Naive B cell (primary cell): ENCODE data around the gene DNAH12. TPM values are rescaled to one million over a fixed set of nuclear protein-coding genes. Genes with fewer than 3 reads are reported as not detected.

Experiments
- ATAC-seq, 2 donors: fragments of 150-1000 bp; cut with Tn5 transposase; 2 replicates each; pipeline ENCODE4 v1.10.0; 2021; ENCODE audit warnings: low read depth in 2 of 2, mild to moderate bottlenecking in 2 of 2, moderate library complexity in 2 of 2
- DNase-seq: peaks from one replicate; pipeline ENCODE4 v3.0.0; 2022
- H3K27ac Mint-ChIP-seq, 6 donors: one replicate each; pipeline ENCODE4 v1.8.0; 2020 to 2022; ENCODE audit warnings: mild to moderate bottlenecking in 6 of 6, mixed read lengths in 6 of 6, moderate library complexity in 5 of 6, inconsistent platforms in 2 of 6
- H3K27me3 Mint-ChIP-seq, 3 donors: one replicate each; pipeline ENCODE4 v1.8.0; 2021 to 2022; ENCODE audit warnings: mixed read lengths in 3 of 3, mild to moderate bottlenecking in 1 of 3
- H3K36me3 Mint-ChIP-seq, 2 donors: one replicate each; pipeline ENCODE4 v1.8.0; 2020 to 2022; ENCODE audit warnings: mixed read lengths in 2 of 2, inconsistent platforms in 1 of 2, mild to moderate bottlenecking in 1 of 2
- H3K4me1 Mint-ChIP-seq, 3 donors: one replicate each; pipeline ENCODE4 v1.8.0; 2020 to 2022; ENCODE audit warnings: mixed read lengths in 3 of 3, inconsistent platforms in 1 of 3, mild to moderate bottlenecking in 1 of 3, moderate library complexity in 1 of 3
- H3K4me3 Mint-ChIP-seq, 8 donors: one replicate each; pipeline ENCODE4 v1.8.0; 2020 to 2022; ENCODE audit warnings: mild to moderate bottlenecking in 8 of 8, mixed read lengths in 8 of 8, moderate library complexity in 8 of 8, inconsistent platforms in 2 of 8
- H3K9me3 Mint-ChIP-seq, 7 donors: one replicate each; pipeline ENCODE4 v1.8.0; 2020 to 2022; ENCODE audit warnings: mixed read lengths in 7 of 7, mild to moderate bottlenecking in 5 of 7, inconsistent platforms in 2 of 7, moderate library complexity in 1 of 7
- polyA plus RNA-seq, 6 donors: library from polyadenylated mRNA; unstranded; fragments of 300-500 nt; fragmentation: Illumina TruSeq; gene quantifications; one replicate each; pipeline ENCODE4 v1.2.3, GENCODE V29; 2021; ENCODE audit warnings: low read depth in 6 of 6

The DNAH12 gene
- polyA plus RNA-seq, 6 donors from 2014 or later: 0.11 to 0.71 TPM; not detected in 4

DNA sequence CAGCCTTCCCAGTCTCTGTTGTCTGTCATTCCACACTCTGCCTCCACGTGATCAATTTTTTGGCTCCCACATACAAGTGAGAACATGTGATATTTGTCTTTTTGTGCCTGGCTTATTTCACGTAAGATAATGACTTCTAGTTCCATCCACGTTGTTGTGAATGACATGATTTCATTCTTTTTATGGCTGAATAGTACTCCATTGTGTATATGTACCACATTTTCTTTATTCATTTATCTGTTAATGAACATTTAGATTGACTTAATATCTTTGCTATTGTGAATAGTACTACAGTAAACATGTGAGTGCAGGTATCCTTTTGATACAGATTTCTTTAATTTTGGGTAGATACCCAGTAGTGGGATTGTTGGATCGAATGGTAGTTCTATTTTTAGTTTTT is 283.0 kb downstream of the DNAH12 start:
- peak overlapping the region in 2 of 6 donors; percentile 0 to 2 for H3K27ac Mint-ChIP-seq
- H3K9me3 Mint-ChIP-seq: peaks cover 0 to 15% (median 5%) of the 10 kb centered on the region in 7 donors
- H3K4me1 Mint-ChIP-seq: peaks cover 0 to 6% (median 4%) of the 10 kb centered on the region in 3 donors
- H3K4me3 Mint-ChIP-seq: no peak overlapping the region
- peaks cover 56 to 67% of the 10 kb centered on the region in 2 donors for H3K36me3 Mint-ChIP-seq
- no peak for DNase-seq
- no peak for ATAC-seq
- no peaks in the 10 kb centered on the region for H3K27me3 Mint-ChIP-seq

DNA sequence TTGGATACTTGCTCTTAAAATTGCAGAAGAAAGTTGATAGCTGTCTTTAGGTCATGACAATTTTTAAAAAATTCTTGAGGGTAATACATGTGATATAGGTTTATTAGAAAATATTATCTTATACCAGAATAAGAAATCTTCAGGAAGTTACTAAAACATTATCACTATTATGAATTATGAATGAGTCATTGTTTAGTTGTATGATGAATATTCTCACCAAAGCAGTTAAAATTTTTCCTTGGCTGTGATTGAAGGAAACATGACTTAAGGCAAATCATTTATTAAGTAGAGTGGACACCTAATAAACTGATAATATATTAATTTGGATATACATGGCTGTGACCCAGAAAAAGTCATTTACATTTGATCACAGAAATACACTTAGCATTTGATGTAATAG is 286.5 kb downstream of the DNAH12 start:
- H3K9me3 Mint-ChIP-seq: peaks cover 0 to 5% (median 2%) of the 10 kb centered on the region in 7 donors
- H3K4me1 Mint-ChIP-seq: peaks cover 0 to 1% (median 0%) of the 10 kb centered on the region in 3 donors
- no peaks in the 10 kb centered on the region for H3K27me3 Mint-ChIP-seq
- H3K4me3 Mint-ChIP-seq: no peak overlapping the region
- DNase-seq (no peak), ATAC-seq (no peak)
- H3K36me3 Mint-ChIP-seq: peaks cover 24 to 43% of the 10 kb centered on the region in 2 donors
- H3K27ac Mint-ChIP-seq: peak overlapping the region in 1 of 6 donors; percentile 48

DNA sequence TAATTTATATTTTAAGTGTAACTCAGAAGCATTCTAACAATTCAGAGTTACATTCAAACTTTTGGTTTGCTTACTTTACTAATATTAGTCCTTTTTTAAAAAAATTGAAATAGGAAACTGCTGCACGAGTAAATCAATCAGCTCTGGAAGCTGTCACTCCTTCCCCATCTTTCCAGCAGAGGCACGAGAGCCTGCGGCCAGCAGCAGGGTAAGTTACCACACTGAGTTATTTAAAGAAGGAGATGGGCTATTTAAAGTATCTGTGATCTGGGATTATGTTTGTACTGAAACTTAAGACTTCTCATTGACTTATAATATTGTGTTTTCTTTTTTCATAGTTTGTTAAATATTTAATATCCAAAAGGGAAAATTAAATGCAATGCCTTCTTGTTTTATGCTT is 287.3 kb downstream of the DNAH12 start:
- no peak for ATAC-seq
- Mint-ChIP-seq H3K4me1 (peaks cover 0 to 1% (median 0%) of the 10 kb centered on the region in 3 donors), H3K36me3 (peaks cover 19 to 35% of the 10 kb centered on the region in 2 donors), H3K27ac (peak overlapping the region in 1 of 6 donors; percentile 17), H3K27me3 (no peaks in the 10 kb centered on the region), H3K4me3 (no peak overlapping the region), H3K9me3 (peaks cover 0 to 4% (median 0%) of the 10 kb centered on the region in 7 donors)
- no peak for DNase-seq

DNA sequence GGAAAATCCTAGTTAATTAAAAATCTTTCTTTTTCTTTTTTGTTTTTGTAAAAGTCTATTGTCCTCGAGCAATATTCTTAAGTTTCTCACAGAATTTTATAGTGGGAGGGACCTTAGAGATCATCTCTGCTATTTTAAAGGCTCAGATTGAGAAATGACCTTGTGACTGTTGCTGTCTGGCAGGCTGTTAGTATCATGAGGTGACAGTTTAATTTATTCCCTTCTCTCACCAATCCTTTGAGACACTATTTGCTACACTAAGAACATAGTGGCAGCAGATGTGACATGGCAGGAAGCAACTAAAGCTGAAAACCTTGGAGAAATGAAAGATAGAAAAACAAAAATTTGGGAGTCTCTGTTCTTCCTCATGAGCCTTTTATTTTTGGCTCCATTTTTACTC is 291.7 kb downstream of the DNAH12 start:
- Mint-ChIP-seq H3K4me1 (peaks cover 0 to 1% (median 0%) of the 10 kb centered on the region in 3 donors), H3K36me3 (peaks cover 17% of the 10 kb centered on the region in 2 donors), H3K4me3 (no peak overlapping the region), H3K27me3 (no peaks in the 10 kb centered on the region), H3K27ac (peak overlapping the region in 5 of 6 donors; percentile 3 to 39 (median 21)), H3K9me3 (no peaks in the 10 kb centered on the region)
- DNase-seq (no peak), ATAC-seq (no peak)

DNA sequence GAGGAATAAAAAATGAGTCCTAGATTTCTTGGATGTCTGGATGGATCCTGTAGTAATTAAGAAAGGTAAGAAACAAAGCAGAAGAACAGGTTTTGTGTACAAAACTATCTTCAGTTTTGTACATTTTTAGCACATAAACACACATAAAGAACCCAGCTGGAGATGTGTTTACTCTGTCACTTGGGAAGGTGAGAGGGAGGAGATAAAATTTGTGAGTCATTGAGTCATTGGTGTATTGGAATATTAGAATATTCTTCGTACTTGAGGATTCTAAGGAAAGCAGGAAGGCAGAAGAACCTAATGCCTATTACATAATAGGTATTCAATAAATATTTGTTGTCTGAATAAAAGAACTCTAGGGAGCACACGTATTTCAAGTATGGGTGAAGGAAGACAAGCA is 299.2 kb downstream of the DNAH12 start:
- Mint-ChIP-seq H3K27me3 (no peaks in the 10 kb centered on the region), H3K27ac (peak overlapping the region in 3 of 6 donors; percentile 15 to 69 (median 53)), H3K4me1 (peaks cover 0 to 6% (median 0%) of the 10 kb centered on the region in 3 donors), H3K36me3 (peaks cover 46 to 49% of the 10 kb centered on the region in 2 donors), H3K4me3 (no peak overlapping the region), H3K9me3 (no peaks in the 10 kb centered on the region)
- DNase-seq (no peak), ATAC-seq (no peak)

Other genes with a start within 250 kb of the DNAH12 start
- gene PDE12, start 11.9 kb upstream of the DNAH12 start, polyA plus RNA-seq: 10 to 100 TPM in 5 of 6 donors, 1 to 10 TPM in 1; 9.5 to 16.1 (median 12.5) TPM
- 100 to 1,000 TPM; 106 to 153 (median 133) TPM for gene ARF4, start 53.0 kb upstream of the DNAH12 start, polyA plus RNA-seq
- 10 to 100 TPM; 15.2 to 31.6 (median 27.1) TPM for gene DENND6A, start 148.7 kb upstream of the DNAH12 start, polyA plus RNA-seq
- gene SLMAP, start 212.0 kb upstream of the DNAH12 start, polyA plus RNA-seq: 10 to 100 TPM; 13.2 to 26.2 (median 16.8) TPM